Gastroesophageal sphincter (tissue), 4 donors: ENCODE measurements around the gene MZF1. TPM values are rescaled to one million over a fixed set of nuclear protein-coding genes. Genes with fewer than 3 reads are reported as not detected.
"Not testable (repeated sequence)": the region's sequence is repeated elsewhere in the genome, so short reads cannot be mapped to it uniquely, and the experiment has no call there.

Experiments used
- ATAC-seq: fragments of 150-250 bp; one replicate; pipeline ENCODE4 v1.9.1; 2016; ENCODE audit warnings: mild to moderate bottlenecking, moderate library complexity
- H3K27ac ChIP-seq, 4 donors: fragments of 200-600 bp; sonication (generic) in 3 of 4; 1 replicate in 3 of 4; 2 replicates in 1 of 4; pipeline ENCODE4 v1.5.1; 2016 to 2019
- H3K27me3 ChIP-seq: fragments of 200-600 bp; sonication (generic); one replicate; pipeline ENCODE4 v1.5.1; 2019
- H3K36me3 ChIP-seq, 2 donors: fragments of 200-600 bp; sonication (generic); one replicate each; pipeline ENCODE4 v1.5.1; 2019; ENCODE audit warnings: control low read depth in 1 of 2
- H3K4me1 ChIP-seq, 3 donors: fragments of 200-600 bp; sonication (generic); 1 replicate in 2 of 3; 2 replicates in 1 of 3; pipeline ENCODE4 v1.5.1; 2016 to 2019; ENCODE audit warnings: control low read depth in 2 of 3
- H3K4me3 ChIP-seq, 2 donors: fragments of 200-600 bp; sonication (generic); one replicate each; pipeline ENCODE4 v1.5.1; 2019; ENCODE audit warnings: mild to moderate bottlenecking in 1 of 2, moderate library complexity in 1 of 2
- H3K9me3 ChIP-seq, 3 donors: fragments of 200-600 bp; sonication (generic); one replicate each; pipeline ENCODE4 v1.5.1; 2017 to 2019; ENCODE audit warnings: control low read depth in 2 of 3
- EP300 ChIP-seq: sonication (generic); formaldehyde crosslinking; IDR thresholded peaks from one replicate; pipeline ENCODE4 v1.6.1; 2017; ENCODE audit warnings: antibody characterized with exemption, mild to moderate bottlenecking
- POLR2A ChIP-seq, 2 donors: fragments of 450-650 bp; IDR thresholded peaks; one replicate each; pipeline ENCODE4 v1.6.1; 2017; ENCODE audit warnings: antibody characterized with exemption in 2 of 2, mild to moderate bottlenecking in 2 of 2, moderate library complexity in 1 of 2
- POLR2AphosphoS5 ChIP-seq: sonication (generic); formaldehyde crosslinking; IDR thresholded peaks from one replicate; pipeline ENCODE4 v1.6.1; 2017; ENCODE audit warnings: antibody characterized with exemption
- WGBS, 2 donors: methylation state at CpG; one replicate each; pipeline ENCODE4 v1.1.5; 2018; ENCODE audit warnings: low coverage in 1 of 2; 5-methylcytosine and 5-hydroxymethylcytosine counted together
- total RNA-seq, 4 donors: library from RNA; depleted of rRNA; stranded (reverse); fragments of >200 nt; gene quantifications; one replicate each; pipeline ENCODE4 v1.1.0, GENCODE V29; 2016
- TF ChIP-seq, protein P1 (sequence below), 4 experiments: fragments of 200-600 bp in 2 of 4; fragments of 450-650 bp in 2 of 4; sonication (generic) in 1 of 4; IDR thresholded peaks; one replicate each; pipeline ENCODE4 v1.5.1; 2017 to 2019; ENCODE audit warnings: antibody characterized with exemption in 4 of 4, mild to moderate bottlenecking in 2 of 4, moderate library complexity in 2 of 4

MZF1 gene
- total RNA-seq, 4 donors from 2014 or later, result 13.4 to 43.7 (median 22.4) TPM

DNA sequence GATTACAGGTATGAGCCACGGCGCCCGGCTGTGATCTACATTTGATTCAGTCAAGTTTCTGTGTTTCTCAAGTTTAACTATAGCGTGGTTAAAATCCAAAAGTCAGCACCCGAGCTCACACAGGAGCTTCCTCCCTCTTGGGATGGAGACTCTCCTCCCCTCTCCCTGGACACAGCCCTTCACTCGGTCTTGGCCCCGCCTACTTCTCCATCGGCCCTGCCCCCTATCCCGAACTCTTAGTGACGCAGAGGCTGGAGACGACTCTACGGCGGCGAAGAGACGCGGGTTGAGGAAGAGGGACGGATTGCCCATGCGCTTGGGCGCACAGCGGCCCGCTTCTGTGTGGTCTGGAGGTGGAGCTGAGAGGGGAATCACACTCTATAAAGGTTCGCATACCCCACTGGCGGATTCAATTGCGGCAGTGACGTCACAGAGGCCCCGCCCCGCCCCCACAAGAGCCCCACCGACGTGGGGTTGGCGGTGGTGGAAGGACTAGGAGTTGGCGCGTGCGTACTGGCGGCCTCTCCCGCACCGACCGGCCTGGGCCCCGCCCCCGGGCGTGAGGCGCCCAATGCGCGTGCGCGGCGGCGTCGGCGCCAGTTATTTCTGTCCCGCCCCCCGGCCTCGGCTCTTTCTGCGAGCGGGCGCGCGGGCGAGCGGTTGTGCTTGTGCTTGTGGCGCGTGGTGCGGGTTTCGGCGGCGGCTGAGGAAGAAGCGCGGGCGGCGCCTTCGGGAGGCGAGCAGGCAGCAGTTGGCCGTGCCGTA lies 29.1 kb downstream of the MZF1 start, which contains the start of gene TRIM28:
Gene TRIM28 (plus strand): TSS at position 239 of the 765 bp plus-strand sequence. CDS start 694 bp downstream, outside the sequence.
- ATAC-seq, result peak; percentile 97
- TF ChIP-seq POLR2AphosphoS5, result peak; percentile 98
- TF ChIP-seq POLR2A (IDR thresholded peaks at IDR 0.05), result peak; percentile 99
- TF ChIP-seq, protein P1, sequence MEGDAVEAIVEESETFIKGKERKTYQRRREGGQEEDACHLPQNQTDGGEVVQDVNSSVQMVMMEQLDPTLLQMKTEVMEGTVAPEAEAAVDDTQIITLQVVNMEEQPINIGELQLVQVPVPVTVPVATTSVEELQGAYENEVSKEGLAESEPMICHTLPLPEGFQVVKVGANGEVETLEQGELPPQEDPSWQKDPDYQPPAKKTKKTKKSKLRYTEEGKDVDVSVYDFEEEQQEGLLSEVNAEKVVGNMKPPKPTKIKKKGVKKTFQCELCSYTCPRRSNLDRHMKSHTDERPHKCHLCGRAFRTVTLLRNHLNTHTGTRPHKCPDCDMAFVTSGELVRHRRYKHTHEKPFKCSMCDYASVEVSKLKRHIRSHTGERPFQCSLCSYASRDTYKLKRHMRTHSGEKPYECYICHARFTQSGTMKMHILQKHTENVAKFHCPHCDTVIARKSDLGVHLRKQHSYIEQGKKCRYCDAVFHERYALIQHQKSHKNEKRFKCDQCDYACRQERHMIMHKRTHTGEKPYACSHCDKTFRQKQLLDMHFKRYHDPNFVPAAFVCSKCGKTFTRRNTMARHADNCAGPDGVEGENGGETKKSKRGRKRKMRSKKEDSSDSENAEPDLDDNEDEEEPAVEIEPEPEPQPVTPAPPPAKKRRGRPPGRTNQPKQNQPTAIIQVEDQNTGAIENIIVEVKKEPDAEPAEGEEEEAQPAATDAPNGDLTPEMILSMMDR (IDR thresholded peaks at IDR 0.05), result peak in 2 of 4 experiments; percentile 5 to 26
- TF ChIP-seq EP300, result no peak
- Histone ChIP-seq H3K36me3 (peaks cover 7 to 36% of the 10 kb centered on the region in 2 donors), H3K9me3 (no peaks in the 10 kb centered on the region), H3K4me1 (peaks cover 5 to 49% (median 22%) of the 10 kb centered on the region in 3 donors), H3K4me3 (peak within 1 kb of the TSS; percentile 76 to 86), H3K27me3 (peaks cover 16% of the 10 kb centered on the region), H3K27ac (peak within 1 kb of the TSS; percentile 86 to 97 (median 94))
- 0 to 7% methylated on average over 3 to 5 of the region's 73 CpGs for WGBS, 2 donors

DNA sequence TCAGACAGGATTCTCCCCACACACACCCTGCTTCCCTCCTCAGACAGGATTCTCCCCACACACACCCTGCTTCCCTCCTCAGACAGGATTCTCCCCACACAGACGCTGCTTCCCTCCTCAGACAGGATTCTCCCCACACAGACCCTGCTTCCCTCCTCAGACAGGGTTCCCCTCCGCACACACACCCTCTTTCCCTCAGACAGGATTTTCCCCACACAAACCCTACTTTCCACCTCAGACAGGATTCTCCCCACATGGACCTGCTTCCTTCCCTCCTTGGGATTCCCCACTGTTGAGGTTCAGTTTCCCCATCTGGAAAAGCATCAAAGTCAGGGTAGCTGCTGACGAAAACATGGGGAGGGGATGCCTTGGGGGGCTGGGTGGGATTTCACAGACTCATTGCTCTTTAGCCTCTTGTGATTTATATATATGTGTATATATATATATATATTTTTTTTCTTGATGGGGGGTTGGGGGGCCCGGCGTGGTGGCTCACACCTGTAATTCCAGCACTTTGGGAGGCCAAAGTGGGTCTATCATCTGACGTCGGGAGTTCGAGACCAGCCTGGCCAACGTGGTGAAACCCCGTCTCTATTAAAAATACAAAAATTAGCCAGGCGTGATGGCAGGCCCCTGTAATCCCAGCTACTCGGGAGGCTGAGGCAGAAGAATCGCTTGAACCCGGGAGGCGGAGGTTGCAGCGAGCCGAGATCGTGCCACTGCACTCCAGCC lies 30.3 kb downstream of the MZF1 start:
- peaks cover 0 to 24% of the 10 kb centered on the region in 2 donors for H3K36me3 ChIP-seq
- H3K4me3 ChIP-seq, result peak overlapping the region in 1 of 2 donors; percentile 86
- peaks cover 28% of the 10 kb centered on the region for H3K27me3 ChIP-seq
- ATAC-seq, H3K9me3 ChIP-seq: not testable (repeated sequence)
- peaks cover 5 to 47% (median 27%) of the 10 kb centered on the region in 3 donors for H3K4me1 ChIP-seq
- peak overlapping the region; percentile 86 to 97 (median 94) for H3K27ac ChIP-seq
- WGBS, 2 donors, result 75 to 84% methylated on average over 3 to 5 of the region's 18 CpGs

DNA sequence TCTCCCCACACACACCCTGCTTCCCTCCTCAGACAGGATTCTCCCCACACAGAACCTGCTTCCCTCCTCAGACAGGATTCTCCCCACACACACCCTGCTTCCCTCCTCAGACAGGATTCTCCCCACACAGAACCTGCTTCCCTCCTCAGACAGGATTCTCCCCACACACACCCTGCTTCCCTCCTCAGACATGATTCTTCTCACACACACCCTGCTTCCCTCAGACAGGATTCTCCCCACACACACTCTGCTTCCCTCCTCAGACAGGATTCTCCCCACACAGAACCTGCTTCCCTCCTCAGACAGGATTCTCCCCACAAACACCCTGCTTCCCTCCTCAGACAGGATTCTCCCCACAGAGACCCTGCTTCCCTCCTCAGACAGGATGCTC lies 34.0 kb downstream of the MZF1 start:
- H3K4me1 ChIP-seq, result peaks cover 0 to 18% (median 5%) of the 10 kb centered on the region in 3 donors
- not testable (repeated sequence) for ATAC-seq, H3K9me3 ChIP-seq, H3K36me3 ChIP-seq, H3K4me3 ChIP-seq, H3K27ac ChIP-seq
- H3K27me3 ChIP-seq, result peaks cover 44% of the 10 kb centered on the region

DNA sequence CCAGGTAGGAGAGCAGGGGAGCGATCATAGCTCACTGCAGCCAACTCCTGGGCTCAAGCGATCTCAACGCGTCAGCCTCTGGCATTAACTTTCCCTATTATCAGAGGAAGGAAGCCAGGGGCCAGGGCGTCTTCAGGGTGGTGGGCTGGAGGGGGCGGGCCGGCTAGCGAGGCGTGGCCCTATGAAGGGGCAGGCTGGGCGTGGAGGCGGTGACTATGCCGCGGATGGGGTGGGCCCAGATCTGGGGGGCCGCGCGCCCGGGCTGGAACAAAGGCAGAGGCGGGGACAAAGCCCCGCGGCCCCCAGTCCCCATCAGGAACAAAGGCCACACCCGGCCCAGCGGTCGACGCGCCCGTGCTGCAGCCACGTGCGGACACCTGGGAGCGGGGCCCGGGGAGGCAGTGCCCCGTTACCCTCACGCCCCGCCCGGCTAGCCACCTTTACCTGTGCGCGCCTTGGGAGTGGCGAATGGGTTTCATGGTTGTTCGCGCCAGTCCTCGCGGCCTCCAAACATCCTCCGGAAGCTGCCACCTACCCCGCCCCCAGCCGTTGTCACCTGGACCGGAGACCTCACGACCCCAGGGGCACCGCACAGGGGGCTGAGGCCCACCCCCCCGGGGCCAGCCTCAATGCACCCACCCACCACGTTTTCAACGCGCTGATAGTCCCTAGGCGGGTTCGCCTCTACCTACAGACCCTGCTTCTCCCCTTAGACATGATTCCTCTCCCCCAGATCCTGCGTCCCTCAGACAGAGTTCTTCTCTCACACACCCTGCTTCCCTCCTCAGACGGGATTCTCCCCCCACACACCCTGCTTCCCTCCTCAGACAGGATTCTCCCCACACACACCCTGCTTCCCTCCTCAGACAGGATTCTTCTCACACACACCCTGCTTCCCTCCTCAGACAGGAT lies 34.6 kb downstream of the MZF1 start:
- H3K36me3 ChIP-seq, result no peaks in the 10 kb centered on the region
- peak; percentile 31 for ATAC-seq
- H3K4me1 ChIP-seq, result peaks cover 0 to 15% (median 5%) of the 10 kb centered on the region in 3 donors
- peak overlapping the region in 1 of 4 donors; percentile 37 for H3K27ac ChIP-seq
- TF ChIP-seq EP300, result no peak
- no peak for TF ChIP-seq POLR2AphosphoS5
- TF ChIP-seq, protein P1 (IDR thresholded peaks at IDR 0.05), result no peak
- no peak for TF ChIP-seq POLR2A (IDR thresholded peaks at IDR 0.05)
- H3K4me3 ChIP-seq, result peak overlapping the region in 1 of 2 donors; percentile 40
- H3K9me3 ChIP-seq, result no peaks in the 10 kb centered on the region
- peaks cover 44% of the 10 kb centered on the region for H3K27me3 ChIP-seq
- WGBS, 2 donors, result 0 to 10% methylated on average over 1 to 7 of the region's 55 CpGs

DNA sequence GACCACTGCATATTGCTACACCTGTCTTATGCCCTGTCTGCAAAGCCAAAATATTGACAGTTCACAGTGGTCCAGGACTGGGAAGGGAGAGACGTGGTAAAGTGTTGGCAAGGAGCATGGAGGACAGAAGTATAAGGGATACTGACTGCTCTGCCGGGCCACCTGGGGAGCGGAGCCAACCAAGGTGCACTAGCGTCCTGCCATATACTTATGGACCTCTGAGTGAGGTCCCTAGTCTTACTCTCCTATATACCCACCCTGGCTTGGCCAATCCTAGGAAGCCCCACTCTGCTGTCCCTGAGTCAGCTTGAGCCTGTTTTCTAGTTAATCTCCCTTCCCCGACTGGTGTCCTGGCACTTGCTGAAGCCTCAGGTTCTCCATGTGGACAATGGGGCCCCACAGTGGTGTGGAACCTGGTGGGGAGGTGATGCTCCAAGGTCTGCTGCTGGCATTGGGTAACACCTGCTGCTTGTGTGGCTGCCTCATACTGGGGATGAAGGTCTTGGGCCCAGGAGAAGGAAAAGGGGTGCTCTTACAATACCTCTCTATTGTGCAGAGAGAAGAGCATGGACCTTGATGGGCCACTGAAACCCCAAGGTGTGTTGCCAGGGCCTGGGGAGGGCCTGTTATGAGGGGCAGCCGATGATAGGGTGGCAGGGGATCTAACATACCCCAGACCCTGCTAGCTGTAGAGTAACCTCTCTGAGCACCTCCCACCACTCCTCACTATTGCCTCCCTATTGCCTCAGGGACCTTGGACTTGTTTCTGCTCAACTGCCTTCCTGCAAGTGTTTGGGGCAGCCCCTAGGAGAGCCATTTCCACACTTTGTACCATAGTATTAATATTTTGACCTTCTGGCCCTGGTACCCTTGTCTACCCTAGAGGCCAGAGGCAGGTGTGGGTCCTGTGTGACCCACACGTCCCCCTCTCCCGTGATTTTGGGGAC lies 36.0 kb downstream of the MZF1 start:
- TF ChIP-seq POLR2AphosphoS5 (no peak), EP300 (no peak), POLR2A (IDR thresholded peaks at IDR 0.05) (no peak)
- TF ChIP-seq, protein P1 (IDR thresholded peaks at IDR 0.05), result no peak
- WGBS, 2 donors, result 50 to 88% methylated on average over 1 to 7 of the region's 8 CpGs
- H3K27me3 ChIP-seq, result peaks cover 48% of the 10 kb centered on the region
- no peak overlapping the region for H3K27ac ChIP-seq
- no peak for ATAC-seq
- no peak overlapping the region for H3K4me3 ChIP-seq
- no peaks in the 10 kb centered on the region for H3K36me3 ChIP-seq
- no peaks in the 10 kb centered on the region for H3K9me3 ChIP-seq
- H3K4me1 ChIP-seq, result peaks cover 0 to 9% (median 5%) of the 10 kb centered on the region in 3 donors
